Stimulated activated CD4-positive, alpha-beta T cell treated with anti-CD3 and anti-CD28 coated beads, Interleukin-4, amount 100 ng/mL, for 1 hour (primary cell): ENCODE data around the gene AGFG2.
"Not testable (repeated sequence)": the region's sequence is repeated elsewhere in the genome, so short reads cannot be mapped to it uniquely, and the experiment has no call there.

Experiments
- DNase-seq: peaks from one replicate; pipeline ENCODE4 v3.0.0-alpha.2; 2020

The AGFG2 gene

DNA sequence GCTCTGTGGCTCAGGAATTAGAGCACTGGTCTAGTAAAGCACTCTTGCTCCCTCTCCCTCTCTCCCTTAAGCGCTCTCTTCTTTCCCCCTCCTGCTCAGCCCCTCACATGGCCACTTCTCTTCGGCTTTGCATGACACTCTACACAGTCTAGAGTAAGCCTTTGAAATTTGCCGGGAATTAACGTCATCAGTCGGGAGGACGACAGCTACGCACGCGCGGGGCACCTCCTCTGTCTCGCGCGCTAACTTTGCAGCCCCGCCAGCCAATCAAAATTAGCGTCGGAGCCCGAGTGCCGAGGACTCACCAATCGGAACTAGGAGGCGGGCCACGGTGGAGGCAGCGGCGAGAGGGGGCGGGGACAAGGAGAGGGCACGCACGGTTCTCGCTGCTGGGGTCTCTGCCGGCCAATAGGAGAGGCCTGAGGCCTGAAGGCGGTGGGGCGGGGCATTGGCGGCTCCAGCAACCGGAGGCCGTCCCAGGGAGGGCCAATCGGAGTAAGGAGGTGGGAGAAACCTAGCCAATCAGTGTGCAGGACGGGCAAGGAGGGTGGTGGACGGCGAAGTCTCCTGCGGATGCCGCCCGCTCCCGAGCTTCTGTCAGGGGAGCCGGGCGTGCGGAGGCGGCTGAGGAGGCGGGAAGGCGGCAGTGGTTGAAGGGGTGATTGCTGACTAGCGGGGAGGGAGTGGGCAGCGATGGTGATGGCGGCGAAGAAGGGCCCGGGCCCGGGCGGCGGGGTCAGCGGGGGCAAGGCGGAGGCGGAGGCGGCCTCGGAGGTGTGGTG lies at the start of gene AGFG2:
TSS of gene AGFG2 (plus strand) at position 550 of the 782 bp plus-strand sequence. CDS start at position 694, 144 bp downstream.
- DNase-seq: peak; percentile 100

GRCh38 chr7:100489824-100490223 lies 49.2 kb upstream of the AGFG2 start:
- DNase-seq: no peak

GRCh38 chr7:100490483-100491191 lies 48.4 kb upstream of the AGFG2 start:
- DNase-seq: no peak

GRCh38 chr7:100491192-100491578 lies 47.8 kb upstream of the AGFG2 start:
- DNase-seq: no peak

DNA sequence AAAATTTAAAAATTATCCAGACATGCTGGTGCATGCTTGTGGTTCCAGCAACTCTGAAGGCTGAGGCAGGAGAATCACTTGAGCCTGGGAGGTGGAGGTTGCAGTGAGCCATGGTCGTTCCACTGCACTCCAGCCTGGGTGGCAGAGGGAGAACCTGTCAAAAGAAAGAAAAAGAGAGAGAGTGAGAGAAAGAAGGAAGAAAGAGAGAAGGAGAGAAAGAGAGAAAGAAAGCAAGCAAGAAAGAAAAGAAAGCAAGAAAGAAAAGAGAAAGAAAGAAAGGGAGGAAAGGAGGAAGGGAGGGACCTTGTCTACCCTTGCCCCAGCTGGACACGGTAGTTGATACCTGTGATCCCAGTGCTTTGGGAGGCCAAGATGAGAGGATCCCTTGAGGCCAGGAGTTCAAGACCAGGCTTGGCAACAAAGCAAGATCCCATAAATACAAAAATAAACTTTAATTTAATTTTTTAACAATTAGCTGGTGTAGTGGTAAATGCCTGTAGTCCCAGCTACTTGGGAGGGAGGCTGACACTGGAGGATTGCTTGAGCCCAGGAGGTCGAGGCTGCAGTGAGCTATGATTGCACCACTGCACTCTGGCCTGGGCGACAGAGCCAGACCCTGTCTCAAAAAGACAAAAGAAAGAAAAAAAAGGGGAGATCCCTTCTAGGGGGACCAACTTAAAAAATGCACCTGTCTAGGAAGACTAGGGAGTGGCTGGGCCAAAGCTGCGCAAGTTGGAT lies 46.1 kb upstream of the AGFG2 start:
- DNase-seq: no peak

GRCh38 chr7:100493476-100494264 lies 45.3 kb upstream of the AGFG2 start:
- DNase-seq: peak; percentile 64

DNA sequence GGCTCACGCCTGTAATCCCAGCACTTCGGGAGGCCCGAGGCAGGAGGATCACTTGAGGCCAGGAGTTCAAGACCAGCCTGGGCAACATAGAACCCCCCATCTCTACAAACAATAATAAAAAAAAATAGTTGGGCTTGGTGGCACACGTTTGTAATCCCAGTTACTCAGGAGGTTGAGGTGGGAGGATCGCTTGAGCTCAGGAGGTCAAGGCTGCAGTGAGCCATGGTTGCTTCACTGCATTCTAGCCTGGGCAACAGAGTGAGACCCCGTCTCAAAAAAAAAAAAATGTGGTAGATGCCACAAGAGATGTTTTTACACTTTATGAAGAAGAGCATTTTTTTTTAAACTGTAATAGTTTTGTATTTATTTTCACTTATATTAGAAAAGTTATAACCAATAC lies 42.5 kb upstream of the AGFG2 start:
- no peak for DNase-seq

DNA sequence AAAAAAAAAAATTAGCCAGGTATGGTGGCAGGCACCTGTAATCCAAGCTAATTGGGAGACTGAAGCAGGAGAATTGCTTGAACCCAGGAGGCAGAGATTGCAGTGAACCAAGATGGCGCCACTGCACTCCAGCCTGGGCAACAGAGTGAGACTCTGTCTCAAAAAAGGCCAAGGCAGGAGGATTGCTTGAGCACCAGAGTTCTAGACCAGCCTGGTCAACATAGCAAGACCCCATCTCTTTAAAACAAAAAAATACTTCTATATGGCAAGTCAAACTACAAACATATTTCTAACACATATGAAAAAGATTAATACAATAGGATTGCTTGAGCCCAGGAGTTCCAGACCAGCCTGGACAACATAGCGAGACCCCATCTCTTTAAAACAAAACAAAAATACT lies 38.3 kb upstream of the AGFG2 start:
- DNase-seq: not testable (repeated sequence)

DNA sequence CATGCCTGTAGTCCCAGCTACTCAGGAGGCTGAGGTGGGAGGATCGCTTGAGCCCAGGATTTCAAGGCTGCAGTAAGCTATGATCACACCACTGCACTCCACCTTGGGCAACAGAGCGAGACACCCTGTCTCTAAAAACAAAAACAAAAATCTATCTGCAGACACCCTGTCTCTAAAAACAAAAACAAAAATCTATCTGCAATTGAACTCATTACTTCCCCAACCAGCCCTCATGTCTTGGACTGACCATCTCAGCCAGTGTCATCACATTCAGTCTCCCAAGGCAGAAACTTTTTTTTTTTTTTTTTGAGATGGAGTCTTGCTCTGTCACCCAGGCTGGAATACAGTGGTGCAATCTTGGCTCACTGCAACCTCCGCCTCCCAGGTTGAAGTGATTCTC lies 35.0 kb upstream of the AGFG2 start:
- DNase-seq: not testable (repeated sequence)

GRCh38 chr7:100504887-100505611 lies 34.0 kb upstream of the AGFG2 start:
- no peak for DNase-seq

GRCh38 chr7:100506356-100506923 lies 32.6 kb upstream of the AGFG2 start:
- DNase-seq: no peak

DNA sequence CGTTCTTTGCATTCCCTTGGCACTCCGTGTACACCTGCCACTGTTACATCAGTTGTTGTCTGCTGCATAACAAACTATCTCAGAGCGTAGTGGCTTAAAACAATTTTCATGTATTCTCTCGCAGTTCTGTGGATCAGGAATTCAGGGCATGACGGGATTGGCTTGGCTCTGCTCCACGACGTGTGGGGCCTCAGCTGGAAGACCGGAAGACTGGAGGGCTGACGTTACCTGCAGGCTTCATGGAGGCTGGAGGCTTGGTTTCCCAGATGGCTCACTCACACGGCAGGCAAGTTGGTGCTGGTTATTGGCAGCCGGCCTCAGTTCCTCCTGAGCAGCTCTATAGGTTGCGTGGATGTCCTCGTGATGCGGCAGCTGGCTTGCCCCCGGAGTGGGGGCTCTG lies 29.8 kb upstream of the AGFG2 start:
- DNase-seq: no peak

- DNase-seq: no peak
These were observed 28.4 kb upstream of the AGFG2 start for GRCh38 chr7:100510437-100511239.

- no peak for DNase-seq
These were observed 25.7 kb upstream of the AGFG2 start for GRCh38 chr7:100513212-100513810.

DNA sequence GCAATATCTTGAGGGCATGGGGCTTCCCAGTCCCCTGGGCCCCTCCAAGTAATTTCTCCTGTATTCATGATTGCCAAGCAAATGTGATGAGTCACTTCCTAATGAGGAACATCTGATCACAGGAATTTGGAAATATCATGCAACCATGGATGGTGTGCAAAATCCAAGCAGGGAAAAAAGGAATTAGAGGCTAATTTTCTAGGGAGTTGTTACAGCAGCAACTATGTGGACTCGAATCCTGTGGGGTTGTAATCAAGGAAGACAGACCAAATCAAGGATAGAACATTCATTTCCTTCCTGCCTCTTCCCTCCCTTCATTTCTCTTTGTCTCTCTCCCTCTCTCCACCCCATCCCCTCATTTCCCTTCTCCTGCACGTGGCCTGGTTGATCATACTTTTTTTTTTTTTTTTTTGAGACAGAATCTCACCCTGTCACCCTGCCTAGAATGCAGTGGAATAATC lies 23.9 kb upstream of the AGFG2 start:
- DNase-seq: no peak

- no peak for DNase-seq
These were observed 22.7 kb upstream of the AGFG2 start for GRCh38 chr7:100516135-100516812.

GRCh38 chr7:100517305-100517704 lies 21.7 kb upstream of the AGFG2 start:
- DNase-seq: no peak

DNA sequence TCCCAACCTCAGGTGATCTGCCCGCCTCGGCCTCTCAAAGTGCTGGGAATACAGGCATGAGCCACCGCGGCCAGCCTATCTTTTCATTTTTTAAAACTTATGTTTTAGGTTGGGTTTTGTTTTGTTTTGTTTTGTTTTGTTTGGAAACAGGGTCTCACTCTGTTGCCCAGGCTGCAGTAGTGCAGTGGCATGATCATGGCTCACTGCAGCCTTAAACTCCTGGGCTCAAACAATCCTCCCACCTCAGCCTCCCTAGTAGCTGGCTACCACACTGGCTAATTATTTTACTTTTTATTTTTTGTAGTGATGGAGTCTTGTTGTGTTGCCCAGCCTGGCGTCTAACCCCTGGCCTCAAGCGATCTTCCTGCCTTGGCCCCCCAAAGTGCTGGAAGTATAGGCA lies 19.4 kb upstream of the AGFG2 start:
- DNase-seq: no peak

DNA sequence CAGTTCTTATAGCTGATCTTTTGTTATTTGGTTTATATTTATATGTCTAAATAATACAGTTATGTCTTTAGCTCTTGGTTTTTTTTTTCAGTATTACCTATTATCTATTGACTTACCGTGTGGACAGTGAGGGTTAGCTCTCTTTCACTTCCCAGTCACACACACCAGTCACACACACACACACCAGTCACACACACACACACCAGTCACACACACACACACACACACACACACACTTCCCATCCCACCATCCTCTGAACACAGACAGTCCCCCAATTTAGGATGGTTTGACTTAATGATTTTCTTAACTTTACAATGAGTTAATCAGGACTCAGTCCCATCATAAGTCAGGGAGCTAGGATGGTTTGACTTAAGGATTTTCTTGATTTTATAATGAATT lies 18.9 kb upstream of the AGFG2 start:
- DNase-seq: no peak

DNA sequence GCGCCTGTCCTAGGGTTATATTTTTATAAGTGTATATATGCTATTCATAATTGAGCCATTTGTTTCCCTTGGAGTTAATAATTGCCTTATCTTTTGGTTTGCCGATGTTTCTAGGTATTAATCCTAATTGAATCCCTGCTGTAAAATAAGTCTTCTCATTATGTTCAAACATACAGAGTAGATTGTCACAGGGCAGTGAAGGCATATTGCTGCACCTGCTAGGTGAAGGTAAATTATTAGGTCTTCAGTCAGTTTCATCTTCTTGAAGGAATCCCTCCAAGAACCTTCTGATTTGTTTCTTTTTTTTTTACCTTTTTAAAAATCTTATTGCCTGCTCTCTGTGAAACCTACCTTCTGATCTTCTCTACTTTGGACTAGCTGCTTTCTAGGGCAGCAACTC lies 17.9 kb upstream of the AGFG2 start:
- DNase-seq: no peak
